ENCODE data around the gene JAZF1. TPM values are rescaled to one million over a fixed set of nuclear protein-coding genes. Genes with fewer than 3 reads are reported as not detected.

Gene JAZF1
- total RNA-seq, 1 donor from 2014 or later = 16.1 TPM

DNA sequence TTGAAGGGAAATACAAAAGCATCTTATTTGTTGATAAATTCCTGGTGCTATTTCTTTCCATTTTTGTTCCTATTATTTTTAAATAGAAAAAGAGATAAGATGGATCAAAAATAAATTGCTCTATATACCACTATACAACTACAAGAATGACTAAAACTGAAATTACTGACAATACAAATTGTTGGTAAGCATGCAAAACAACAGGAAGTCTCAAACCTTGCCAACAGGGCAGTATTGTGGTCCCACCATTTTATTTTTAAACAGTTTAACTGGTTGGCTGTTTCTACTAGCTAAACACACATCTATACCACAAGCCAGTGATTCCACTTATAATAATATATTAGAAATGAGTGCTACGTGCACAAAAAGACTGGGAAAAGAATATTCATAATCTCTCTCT is 213.0 kb downstream of the JAZF1 start:
- no peak for DNase-seq (ENCODE audit: low spot score)

DNA sequence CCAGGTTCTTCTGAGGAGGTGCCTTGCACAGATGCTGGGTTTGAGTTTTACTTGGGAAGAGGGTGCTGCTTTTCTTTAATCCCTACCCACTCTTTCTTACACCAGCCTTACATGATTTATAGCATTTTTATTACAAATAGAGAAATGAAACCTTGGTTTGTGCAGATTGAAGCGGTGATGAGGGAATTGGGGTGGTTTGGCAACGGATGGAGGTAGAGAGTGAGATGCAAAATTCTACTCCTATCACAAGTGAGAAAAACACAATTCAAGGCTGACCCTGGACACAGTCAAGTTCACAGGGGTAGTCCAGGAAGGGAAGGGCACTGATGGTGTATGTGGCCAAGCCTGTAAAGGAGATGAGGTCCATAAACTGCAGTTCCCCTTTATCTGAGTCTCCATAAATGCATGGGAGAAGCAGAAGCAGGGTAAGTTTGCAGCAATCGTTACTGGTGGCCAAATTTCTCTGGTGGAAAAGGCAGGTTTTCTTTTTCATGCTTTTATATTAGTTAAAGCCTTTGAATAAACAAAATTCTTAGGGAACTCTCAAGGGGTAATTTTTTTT is 214.3 kb downstream of the JAZF1 start:
- no peak for DNase-seq (ENCODE audit: low spot score)

DNA sequence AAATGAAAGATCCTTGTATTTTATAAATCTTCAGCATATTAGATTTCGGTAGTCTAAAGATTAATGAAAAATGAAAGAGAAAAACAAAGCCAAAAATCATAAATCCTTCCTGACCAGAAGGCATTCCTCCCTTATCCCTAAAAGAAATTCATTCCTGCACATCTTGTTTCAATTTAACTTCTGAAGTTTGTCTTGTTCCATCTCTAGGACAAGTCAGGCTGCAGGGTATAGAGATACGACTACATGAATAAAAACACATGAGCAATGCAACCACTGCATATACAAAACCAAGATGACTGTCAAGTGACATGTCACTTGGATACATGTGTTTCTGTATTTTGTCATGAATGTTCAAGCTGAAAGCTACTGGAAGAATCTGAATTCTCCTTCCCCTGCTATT is 214.9 kb downstream of the JAZF1 start:
- DNase-seq (ENCODE audit: low spot score) = no peak

DNA sequence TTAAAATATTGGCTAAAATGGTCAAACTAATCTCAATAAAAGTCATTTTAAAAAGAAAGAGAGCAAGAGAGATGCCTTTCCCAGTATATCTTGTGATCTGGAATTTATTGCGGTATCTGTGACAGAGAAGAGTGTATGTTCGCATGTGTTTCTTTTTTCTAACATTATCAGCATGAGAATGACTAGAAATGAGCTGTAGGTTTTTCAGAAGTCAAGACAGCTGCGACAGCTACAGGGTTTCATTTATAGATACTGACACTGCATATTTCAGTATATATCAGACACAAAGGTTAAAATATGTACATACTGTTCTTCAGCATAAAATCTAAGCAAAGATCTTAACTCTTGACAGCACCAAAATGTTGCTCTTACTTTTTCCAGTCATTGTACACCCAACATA is 215.8 kb downstream of the JAZF1 start:
- DNase-seq (ENCODE audit: low spot score) = no peak

DNA sequence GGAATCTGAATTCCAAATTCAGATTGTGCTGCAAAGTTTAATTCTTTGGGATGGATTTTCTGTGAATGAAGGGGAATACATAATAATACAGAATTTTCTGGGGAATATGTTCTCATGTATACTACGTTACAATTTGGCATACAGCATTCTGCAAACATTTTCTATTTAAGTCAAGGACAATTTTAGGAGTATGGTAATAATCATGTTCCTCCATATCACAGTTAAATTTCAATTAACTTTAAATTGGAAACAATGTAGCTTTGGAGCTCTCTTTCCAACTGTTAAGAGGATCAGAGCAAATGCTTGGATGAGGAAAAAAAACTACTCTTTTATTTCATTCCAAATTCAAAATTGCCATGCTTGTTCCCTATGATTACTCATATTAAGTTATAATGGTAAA is 217.5 kb downstream of the JAZF1 start:
- DNase-seq (ENCODE audit: low spot score) = no peak

DNA sequence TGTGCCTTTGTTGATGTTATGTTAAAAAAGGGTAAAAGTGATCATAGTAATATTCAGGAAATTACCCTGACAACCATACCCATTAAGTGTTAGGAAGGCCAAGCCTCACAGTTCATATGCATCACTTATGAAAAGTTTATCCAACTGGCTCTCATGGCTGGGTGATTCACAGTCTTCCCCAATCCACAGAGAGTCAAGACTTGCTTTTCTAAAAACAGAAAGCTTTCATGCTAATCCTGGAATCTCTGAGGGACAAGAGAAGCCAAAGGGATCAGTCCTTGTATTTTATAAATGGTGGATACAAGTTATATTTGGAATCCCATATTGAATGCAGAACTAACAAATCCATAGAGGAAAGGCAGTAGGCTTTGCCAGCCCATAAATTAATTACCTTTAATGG is 218.3 kb downstream of the JAZF1 start:
- DNase-seq (ENCODE audit: low spot score) = no peak

DNA sequence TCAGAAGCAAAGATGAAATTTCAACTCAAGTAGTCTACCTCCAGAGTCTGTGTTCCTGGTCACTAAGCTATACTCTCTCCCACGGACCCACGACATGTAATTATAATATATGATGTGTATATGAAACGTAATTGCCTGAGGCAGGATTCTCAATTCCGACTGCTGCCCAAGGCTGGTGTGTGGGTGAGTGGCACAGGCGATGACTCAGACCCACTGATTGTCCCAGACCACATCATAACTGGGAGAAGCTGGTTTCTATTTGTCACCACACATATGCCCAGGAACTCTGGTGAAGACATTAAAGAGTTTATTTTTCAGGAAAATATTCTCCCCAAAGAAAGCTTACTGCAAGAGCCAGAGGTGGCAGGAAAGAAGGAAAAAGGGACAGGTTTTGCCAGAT is 219.3 kb downstream of the JAZF1 start:
- no peak for DNase-seq (ENCODE audit: low spot score)

DNA sequence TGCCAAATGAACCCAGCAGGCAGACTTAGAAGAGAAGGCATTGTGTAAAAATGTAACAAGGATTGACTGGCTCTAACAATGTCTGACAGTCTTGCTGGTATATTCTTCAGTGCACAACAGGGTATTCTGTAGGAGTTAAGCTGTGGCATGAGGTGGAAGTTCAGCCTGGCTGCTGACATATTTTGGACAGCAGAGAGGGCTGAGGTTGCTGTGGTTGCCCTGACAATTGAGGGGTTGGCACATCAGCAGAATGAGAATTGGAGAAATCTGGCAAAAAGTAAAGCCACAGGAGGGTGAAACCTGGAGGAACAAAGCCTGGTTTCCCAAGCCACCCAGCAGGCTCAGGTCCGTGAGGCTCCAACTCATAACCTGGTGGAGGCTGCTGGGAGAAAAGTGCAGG is 220.2 kb downstream of the JAZF1 start:
- no peak for DNase-seq (ENCODE audit: low spot score)

DNA sequence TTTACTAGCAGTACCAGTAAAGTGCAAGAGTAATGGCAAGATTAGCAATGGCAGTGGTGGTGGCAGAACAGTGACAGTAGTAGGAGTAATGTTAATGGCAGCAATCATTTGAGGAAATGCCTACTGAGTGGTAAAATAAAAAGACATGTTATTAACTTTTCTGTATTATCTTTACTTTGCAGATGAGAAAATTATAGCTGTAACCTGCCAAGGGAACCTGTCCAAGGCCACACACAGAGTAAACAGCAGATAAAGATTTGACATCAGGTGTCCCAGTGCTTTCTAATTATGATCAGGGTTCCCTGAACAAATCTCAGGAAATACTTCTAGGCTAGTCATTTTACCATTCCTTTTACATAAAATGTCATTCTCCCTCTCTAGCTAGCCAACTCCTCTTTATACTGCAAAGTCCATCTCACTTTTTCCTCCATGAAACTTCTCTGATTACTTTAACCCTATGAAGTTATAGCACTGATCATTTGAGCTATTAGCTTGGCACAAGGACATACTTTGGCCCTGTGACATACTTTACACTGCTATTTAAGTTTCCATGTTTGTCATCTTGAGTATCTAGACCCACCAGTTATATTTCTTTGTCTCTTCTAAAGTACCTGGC is 221.6 kb downstream of the JAZF1 start:
- no peak for DNase-seq (ENCODE audit: low spot score)

DNA sequence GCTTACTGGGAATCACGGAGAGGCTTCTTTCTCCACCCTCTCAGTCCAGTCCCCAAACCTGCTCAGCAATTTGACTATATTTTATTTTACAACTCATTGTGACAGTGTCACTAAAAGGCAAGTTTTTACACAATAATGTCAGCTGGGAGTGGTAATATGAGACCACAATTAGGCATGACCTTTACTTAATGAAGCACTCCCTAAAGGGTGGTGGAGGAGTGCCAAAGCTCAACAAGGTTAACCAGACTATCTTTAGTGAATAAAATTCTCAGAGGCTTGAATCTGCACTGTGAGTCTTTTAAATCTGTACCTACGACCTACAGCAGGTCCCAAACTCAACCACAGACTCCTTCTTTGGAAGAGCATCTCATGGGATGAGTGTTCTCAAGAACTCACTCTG is 225.0 kb downstream of the JAZF1 start:
- no peak for DNase-seq (ENCODE audit: low spot score)

DNA sequence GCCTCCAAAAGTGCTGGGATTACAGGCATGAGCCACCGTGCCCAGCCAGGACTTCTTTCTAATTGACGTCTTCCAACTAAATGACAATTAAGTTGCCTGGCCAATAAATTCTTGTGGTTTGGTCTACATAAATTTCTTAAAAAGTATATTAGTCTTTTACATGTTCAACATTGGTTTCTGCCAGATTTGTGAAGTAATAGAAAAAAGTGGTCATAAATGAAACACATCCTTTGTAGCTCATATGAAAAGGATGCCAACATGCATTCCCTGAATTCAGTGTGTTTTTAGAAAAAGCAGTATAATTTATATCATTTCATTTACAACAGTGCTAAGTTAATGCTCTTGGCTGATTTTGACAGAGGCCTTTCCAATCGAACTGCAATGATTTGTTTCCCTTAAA is 225.6 kb downstream of the JAZF1 start:
- DNase-seq (ENCODE audit: low spot score) = no peak

DNA sequence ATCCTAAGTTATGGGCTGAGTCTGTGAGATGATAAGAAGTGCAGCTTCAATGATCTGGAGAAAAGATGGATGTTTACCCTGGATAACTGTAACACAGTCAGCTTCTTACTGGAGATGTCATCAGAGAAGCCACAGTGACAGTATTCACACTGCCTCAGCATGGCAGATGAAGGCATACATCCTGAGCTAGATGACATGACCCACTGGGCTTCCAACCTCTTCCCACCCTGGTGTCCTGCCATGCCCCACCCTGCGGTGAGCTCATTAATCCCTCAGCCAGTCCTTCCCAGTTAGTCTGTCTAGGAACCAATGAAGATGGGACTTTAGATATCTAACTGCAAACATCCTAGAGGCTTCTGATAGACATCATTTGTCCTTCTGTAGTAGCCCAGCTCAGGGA is 226.8 kb downstream of the JAZF1 start:
- DNase-seq (ENCODE audit: low spot score) = no peak

DNA sequence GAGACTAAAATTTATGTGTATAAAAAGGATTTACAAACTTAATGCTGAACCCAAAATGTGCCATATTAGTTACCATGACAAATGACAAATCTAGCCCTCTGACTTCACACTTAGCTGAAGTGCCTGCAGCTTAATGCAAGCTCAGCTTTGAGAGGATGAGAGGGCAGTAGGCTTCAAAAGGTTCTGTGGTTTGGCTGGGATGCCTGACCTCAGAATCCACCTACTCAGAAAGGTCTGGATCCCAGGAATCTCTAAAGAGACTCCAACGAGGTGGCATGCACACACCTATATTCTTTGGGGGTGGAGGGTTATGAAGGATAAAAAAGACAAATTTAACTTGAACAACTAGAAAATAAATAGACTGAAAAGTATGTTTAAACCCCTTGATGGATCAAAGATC is 227.2 kb downstream of the JAZF1 start:
- no peak for DNase-seq (ENCODE audit: low spot score)

DNA sequence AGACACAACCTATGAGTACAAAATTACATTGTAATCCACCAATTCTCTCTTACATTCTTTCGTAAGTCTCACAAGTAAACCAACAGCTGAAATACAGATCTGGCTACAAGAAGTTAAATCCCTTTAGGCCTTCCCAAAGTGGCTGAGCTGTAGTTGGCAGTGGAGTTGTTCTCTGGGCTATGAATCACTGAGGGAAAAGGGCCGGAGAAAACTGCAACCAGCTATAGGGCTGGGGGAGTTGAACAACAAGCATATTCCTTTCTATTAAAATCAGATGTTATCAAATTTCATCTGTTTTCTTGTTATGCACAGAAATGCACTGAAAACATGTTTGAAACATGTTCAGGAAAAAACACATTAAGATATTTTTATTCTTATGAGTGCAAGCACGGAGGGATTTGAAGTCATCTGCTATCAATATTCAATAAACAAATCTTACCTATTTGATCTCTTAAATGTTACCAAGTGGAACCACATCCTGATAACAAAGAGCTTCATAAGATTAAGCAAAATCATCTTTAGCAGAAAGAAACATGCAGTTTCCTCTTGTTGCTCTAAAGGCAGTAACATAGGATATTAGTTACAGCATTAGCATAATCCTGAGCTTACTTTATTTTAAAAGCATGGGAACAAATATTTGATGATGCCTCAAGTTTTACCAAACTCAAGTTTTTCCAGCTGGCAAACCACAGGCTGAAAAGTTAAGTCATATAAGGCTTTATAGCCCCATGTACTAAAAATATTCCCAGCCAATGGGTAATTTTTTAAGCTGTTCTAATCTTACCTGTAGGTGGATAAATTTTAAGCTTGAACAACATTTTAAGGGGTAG is 227.9 kb downstream of the JAZF1 start:
- DNase-seq (ENCODE audit: low spot score) = no peak

DNA sequence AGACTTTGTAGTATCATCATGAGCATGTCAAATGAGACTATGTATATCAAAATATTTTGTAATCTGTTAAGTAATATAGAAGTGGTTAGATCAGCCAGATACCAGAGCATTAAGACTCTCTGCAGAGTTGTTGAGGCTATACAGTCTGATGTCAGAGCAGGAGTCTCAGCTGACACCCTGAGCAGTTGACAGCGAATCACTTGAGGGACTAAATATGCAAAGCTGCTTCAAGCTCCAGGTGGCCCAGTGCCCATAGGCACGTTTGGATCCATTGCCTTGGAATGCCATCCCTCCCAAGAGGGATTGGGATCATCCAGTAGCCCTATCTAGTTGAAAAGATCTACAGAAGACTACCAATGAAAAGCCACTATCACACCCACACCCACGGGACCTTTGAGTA is 230.5 kb downstream of the JAZF1 start:
- DNase-seq (ENCODE audit: low spot score) = no peak

DNA sequence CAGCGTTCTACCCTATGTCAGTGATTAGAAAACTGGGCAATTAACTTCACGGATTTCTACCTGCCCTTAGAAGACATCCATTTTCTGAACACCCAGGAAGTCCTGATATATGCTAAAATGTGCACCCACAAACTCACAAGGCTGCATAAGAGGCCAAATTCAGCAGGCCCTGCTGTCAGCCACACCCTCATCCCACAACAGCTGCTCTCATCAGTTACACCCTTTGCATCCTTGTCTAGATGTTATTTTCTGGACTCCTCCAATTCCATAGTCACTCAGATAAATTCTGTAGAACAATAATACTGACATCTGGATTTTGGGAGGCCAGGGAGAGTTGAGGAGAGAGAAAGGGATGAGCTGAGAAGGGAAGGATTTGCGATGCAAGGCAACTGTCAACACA is 231.7 kb downstream of the JAZF1 start:
- DNase-seq (ENCODE audit: low spot score) = no peak

DNA sequence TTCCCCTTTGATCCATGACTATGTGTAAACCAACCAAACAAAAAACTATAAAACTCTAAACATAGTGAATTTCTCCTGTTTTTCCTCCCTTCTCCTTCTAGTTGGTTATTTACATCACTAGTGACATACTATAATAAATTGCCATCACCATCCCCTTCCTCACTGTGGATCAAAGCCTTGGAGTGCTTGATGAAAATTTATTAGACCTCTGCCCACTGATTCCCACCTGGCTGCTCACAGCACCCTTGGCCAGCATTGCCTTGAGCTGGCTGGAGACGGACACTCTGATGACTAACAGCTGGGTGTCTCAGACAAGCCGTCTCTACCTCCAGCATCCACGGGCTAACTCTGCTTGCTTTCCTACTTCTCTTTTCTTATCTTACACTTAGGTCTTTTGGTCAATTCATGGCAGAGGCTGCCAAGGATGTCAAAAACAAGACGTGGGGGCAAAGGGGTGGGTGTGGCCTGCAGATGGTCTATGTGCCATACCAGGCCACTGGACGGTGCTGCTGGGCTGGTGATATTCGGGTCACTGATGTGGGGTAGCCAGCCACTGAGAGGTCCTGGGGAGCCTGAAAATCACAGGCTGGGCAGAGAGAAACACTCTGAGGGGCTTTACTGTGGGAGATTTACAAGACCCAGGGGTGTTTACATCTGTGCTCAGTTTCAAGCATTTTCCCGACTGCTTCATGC is 232.9 kb downstream of the JAZF1 start:
- no peak for DNase-seq (ENCODE audit: low spot score)

DNA sequence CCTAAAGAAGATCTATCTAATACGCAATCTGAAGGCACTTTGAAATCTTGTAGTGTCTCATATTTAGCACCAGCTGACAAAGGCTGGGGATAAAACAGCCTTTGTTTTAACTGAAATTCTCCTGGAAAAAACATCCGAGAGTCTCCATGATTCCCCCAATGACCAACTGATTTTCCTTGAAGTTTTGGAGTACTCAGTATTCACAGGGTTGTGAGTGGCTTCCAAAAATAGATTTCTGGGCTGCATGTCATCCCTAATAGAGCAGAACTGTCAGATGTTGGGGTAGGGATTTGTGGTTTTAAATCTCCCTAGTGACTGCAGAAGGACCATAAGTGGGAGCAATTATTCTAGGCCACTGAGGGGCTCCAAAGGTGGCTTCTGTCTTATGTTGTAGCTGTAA is 234.2 kb downstream of the JAZF1 start:
- DNase-seq (ENCODE audit: low spot score) = no peak

DNA sequence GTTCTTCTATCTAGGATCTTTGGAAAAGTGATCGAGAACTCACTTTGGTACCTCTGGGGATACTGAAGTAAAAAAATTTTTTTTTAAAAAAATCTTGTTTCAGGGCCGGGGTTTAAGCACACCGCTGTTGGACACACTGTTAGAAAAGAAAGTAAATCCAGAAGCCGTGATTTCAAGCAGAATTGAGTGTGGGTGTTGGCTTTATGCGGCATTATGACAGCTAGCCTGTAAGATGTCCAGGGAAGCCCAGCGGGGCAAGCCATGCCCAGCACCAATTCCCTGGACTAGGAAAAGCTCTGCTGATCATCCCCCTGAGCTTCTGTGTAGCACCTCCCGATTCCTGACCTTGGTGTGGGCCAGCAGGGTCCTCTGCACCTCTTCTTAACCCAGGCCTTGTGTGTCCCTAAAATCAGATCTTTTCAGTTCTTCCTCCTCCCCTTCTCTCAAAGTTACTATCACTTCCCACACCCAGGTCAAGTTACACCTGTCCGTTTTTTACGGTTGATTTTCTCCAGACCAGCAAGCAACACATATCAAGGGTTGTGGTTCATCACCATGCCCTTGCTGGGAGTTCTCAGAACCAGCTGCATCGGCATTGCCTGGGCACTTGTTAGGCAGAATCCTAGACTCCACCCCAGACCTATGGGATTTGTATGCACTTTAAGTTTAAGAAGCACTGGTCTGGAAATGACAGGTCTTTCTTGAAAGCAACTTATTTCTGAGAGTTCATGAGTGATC is 235.4 kb downstream of the JAZF1 start:
- no peak for DNase-seq (ENCODE audit: low spot score)

DNA sequence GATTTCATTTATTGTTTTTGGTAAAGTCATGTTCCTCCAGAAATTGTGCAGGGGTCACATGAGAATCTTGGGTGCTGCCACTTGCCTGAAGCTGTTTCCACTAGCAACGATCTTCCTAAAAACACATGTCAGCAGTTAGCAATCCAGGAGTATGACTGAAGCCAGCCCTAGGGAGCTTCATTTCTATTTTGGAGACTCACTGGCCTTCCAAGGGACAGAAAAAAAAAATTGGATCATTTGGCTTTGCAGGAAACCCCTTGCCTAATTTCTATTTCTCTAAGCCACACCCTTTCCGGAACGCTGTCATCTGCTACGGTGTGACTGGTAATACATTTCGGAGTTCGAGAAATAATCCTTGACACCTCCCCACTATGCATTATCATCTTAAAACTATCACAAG is 236.0 kb downstream of the JAZF1 start:
- no peak for DNase-seq (ENCODE audit: low spot score)

DNA sequence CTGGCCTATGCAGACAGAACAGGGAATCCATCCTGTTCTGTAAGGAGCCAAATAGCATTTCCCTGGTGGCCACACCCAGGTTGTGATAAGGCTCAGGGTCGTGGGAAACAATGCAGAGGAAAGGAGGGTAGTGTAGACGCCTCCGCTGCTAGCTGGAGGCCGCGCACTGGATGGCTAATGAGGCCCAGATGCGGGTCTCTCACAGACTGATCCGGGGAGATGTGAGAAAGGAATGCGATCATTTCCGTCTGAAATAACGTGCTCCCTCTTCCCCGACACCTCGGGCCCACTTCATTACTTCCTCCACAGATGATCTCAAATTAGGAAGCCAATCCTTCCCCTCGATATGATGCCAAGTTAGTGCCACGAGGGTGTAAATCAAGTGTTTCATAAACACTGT is 237.4 kb downstream of the JAZF1 start:
- no peak for DNase-seq (ENCODE audit: low spot score)

DNA sequence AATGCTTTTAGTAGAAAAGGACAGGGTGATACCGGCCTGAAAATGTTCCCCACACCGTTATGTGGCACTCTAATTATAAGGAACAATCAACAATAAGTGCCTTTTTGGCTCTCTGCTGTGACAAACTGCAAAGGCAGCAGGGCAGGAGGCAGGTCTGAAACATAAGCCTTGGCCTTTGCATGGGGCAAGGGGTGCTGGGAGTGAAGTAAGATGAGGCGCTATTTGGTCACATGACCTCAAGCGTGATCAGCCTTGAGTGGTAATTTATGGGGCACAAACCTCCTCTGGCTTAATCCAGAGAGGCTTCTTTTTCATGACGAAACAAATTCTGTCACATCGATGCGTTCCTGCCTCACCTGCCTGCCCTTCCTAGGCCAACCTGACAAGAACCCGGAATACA is 237.9 kb downstream of the JAZF1 start:
- DNase-seq (ENCODE audit: low spot score) = no peak
